Activated naive CD8-positive, alpha-beta T cell treated with anti-CD3 and anti-CD28 coated beads for 36 hours (primary cell): ENCODE data around the gene PTPRN2. TPM values are rescaled to one million over a fixed set of nuclear protein-coding genes. Genes with fewer than 3 reads are reported as not detected.
"Not testable (repeated sequence)": the region's sequence is repeated elsewhere in the genome, so short reads cannot be mapped to it uniquely, and the experiment has no call there.

Experiments
- DNase-seq: peaks from one replicate; pipeline ENCODE4 v3.0.0; 2021
- H3K27ac Mint-ChIP-seq: one replicate; pipeline ENCODE4 v1.8.0; 2022; ENCODE audit warnings: mild to moderate bottlenecking, moderate library complexity, mixed read lengths
- H3K27me3 Mint-ChIP-seq: one replicate; pipeline ENCODE4 v1.8.0; 2022; ENCODE audit warnings: mild to moderate bottlenecking, mixed read lengths
- H3K36me3 Mint-ChIP-seq: one replicate; pipeline ENCODE4 v1.8.0; 2021; ENCODE audit warnings: mild to moderate bottlenecking, mixed read lengths
- H3K4me1 Mint-ChIP-seq: one replicate; pipeline ENCODE4 v1.8.0; 2021; ENCODE audit warnings: mixed read lengths
- H3K4me3 Mint-ChIP-seq: one replicate; pipeline ENCODE4 v1.8.0; 2022; ENCODE audit warnings: mild to moderate bottlenecking, moderate library complexity, mixed read lengths
- H3K9me3 Mint-ChIP-seq: one replicate; pipeline ENCODE4 v1.8.0; 2022; ENCODE audit warnings: mixed read lengths
- total RNA-seq, 2 experiments: library from RNA; stranded (reverse); gene quantifications; one replicate each; pipeline ENCODE4 v1.2.3, GENCODE V29; 2021

Gene PTPRN2
- total RNA-seq, 2 experiments from 2014 or later, result 0.72 to 0.74 TPM

- Mint-ChIP-seq H3K27me3 (peaks cover 23% of the 10 kb centered on the region), H3K27ac (no peak overlapping the region), H3K36me3 (no peaks in the 10 kb centered on the region), H3K4me3 (no peak overlapping the region), H3K9me3 (peaks cover 8% of the 10 kb centered on the region), H3K4me1 (no peaks in the 10 kb centered on the region)
- DNase-seq, result no peak
Observed at GRCh38 chr7:158209435-158209834, 378.2 kb downstream of the PTPRN2 start.

- no peak overlapping the region for H3K27ac Mint-ChIP-seq
- H3K4me3 Mint-ChIP-seq, result no peak overlapping the region
- peaks cover 43% of the 10 kb centered on the region for H3K27me3 Mint-ChIP-seq
- H3K36me3 Mint-ChIP-seq, result no peaks in the 10 kb centered on the region
- peaks cover 8% of the 10 kb centered on the region for H3K9me3 Mint-ChIP-seq
- no peaks in the 10 kb centered on the region for H3K4me1 Mint-ChIP-seq
- DNase-seq, result no peak
Observed at GRCh38 chr7:158206341-158206740, 381.3 kb downstream of the PTPRN2 start.

- H3K4me3 Mint-ChIP-seq, result no peak overlapping the region
- H3K36me3 Mint-ChIP-seq, result no peaks in the 10 kb centered on the region
- peaks cover 4% of the 10 kb centered on the region for H3K9me3 Mint-ChIP-seq
- H3K27me3 Mint-ChIP-seq, result peaks cover 48% of the 10 kb centered on the region
- DNase-seq, result no peak
- H3K4me1 Mint-ChIP-seq, result no peaks in the 10 kb centered on the region
- no peak overlapping the region for H3K27ac Mint-ChIP-seq
Observed at GRCh38 chr7:158204453-158204852, 383.2 kb downstream of the PTPRN2 start.

DNA sequence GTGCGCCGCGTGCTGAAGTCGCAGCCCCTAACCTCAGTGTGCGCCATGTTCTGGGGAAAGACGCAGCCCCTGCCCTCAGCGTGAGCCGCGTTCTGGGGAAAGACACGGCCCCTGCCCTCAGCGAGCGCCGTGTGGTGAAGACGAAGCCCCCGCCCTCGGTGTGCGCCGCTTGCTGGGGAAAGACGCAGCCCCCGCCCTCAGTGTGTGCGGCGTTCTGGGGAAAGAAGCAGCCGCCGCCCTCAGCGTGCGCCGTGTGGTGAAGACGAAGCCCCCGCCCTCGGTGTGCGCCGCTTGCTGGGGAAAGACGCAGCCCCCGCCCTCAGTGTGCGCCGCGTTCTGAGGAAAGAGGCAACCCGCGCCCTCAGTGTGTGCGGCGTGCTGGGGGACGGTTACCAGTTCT lies 383.7 kb downstream of the PTPRN2 start:
- H3K27ac Mint-ChIP-seq, H3K9me3 Mint-ChIP-seq, DNase-seq, H3K36me3 Mint-ChIP-seq, H3K4me3 Mint-ChIP-seq, H3K4me1 Mint-ChIP-seq: not testable (repeated sequence)
- H3K27me3 Mint-ChIP-seq, result peaks cover 44% of the 10 kb centered on the region

DNA sequence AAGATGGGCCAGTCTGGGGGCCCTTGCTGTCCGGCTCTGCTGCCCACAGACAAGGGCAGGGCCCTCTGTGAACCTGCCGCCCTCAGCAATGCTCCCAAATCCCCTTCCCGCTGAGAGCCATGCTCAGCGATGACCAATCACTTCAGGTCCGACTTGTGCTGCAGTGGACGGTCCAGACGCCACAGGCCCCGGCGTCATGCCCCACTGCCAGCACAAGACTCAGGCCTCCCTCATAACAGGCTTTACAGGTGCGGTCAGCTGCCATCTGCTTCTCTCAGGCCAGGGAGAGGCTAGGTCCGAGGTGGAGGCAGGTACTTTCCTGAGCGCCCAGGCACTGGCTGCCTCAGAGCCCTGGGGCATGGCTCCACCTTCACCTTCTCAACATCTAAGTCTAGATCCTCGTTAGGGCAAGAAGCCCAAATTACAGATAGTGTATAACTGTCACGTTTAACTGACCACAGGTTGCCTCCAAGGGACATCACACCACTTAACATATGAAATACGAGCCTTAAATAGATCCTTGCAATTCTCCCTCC lies 393.2 kb downstream of the PTPRN2 start:
- no peak overlapping the region for H3K27ac Mint-ChIP-seq
- no peak for DNase-seq
- no peaks in the 10 kb centered on the region for H3K36me3 Mint-ChIP-seq
- H3K27me3 Mint-ChIP-seq, result peaks cover 4% of the 10 kb centered on the region
- H3K4me1 Mint-ChIP-seq, result no peaks in the 10 kb centered on the region
- H3K9me3 Mint-ChIP-seq, result peaks cover 6% of the 10 kb centered on the region
- H3K4me3 Mint-ChIP-seq, result no peak overlapping the region

DNA sequence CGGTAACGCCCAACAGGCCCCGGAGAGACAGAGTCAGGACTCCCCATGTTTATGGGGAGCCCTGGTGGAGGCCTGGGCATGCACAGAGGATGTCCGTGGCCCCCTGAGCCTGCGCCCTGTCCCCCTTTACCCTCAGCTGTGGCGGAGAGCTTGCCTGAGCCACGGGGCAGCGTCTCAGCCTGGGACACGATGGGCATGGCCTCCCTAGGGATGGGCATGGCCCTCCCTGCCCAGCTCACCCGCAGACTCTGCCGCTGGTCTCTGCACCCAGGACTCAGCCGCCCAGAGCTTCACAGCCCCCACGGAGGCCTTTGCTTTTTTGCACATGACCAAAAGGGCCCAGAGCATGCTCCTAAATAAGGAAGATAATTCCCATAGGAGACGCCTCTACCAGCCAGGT lies 394.2 kb downstream of the PTPRN2 start:
- H3K4me1 Mint-ChIP-seq, result no peaks in the 10 kb centered on the region
- H3K36me3 Mint-ChIP-seq, result no peaks in the 10 kb centered on the region
- H3K9me3 Mint-ChIP-seq, result peaks cover 6% of the 10 kb centered on the region
- peaks cover 4% of the 10 kb centered on the region for H3K27me3 Mint-ChIP-seq
- no peak for DNase-seq
- H3K27ac Mint-ChIP-seq, result no peak overlapping the region
- H3K4me3 Mint-ChIP-seq, result no peak overlapping the region

- Mint-ChIP-seq H3K4me1 (no peaks in the 10 kb centered on the region), H3K4me3 (no peak overlapping the region), H3K27me3 (peaks cover 4% of the 10 kb centered on the region), H3K9me3 (peaks cover 6% of the 10 kb centered on the region), H3K27ac (no peak overlapping the region), H3K36me3 (no peaks in the 10 kb centered on the region)
- no peak for DNase-seq
Observed at GRCh38 chr7:158192956-158193355, 394.7 kb downstream of the PTPRN2 start.

- H3K4me1 Mint-ChIP-seq, result no peaks in the 10 kb centered on the region
- H3K27ac Mint-ChIP-seq, result no peak overlapping the region
- no peak for DNase-seq
- H3K36me3 Mint-ChIP-seq, result no peaks in the 10 kb centered on the region
- peaks cover under 1% of the 10 kb centered on the region for H3K27me3 Mint-ChIP-seq
- H3K9me3 Mint-ChIP-seq, result peaks cover 6% of the 10 kb centered on the region
- no peak overlapping the region for H3K4me3 Mint-ChIP-seq
Observed at GRCh38 chr7:158192184-158192835, 395.3 kb downstream of the PTPRN2 start.

DNA sequence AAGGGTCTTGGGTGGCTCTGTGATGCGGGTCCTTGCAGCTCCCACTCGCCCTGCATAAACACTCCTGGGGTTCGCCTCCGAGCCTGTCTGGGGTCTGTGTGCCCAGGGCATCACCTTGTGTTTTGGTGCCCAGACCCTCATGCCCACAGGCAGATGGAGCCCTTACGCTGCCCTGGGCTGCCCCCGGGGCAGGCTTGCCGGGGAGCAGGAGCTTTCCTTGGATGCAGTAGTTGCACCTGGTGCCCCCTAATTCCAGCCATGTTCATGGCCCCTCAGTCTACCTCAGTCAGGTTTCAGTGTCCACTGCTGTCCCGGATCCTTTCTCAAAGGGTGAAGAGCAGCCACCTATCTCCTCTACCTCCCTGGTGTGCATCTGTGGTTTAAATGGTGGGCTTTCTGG lies 396.0 kb downstream of the PTPRN2 start:
- Mint-ChIP-seq H3K27ac (no peak overlapping the region), H3K4me3 (no peak overlapping the region), H3K4me1 (no peaks in the 10 kb centered on the region), H3K9me3 (peaks cover 6% of the 10 kb centered on the region), H3K36me3 (no peaks in the 10 kb centered on the region), H3K27me3 (no peaks in the 10 kb centered on the region)
- DNase-seq, result no peak

- Mint-ChIP-seq H3K9me3 (peaks cover 4% of the 10 kb centered on the region), H3K27me3 (peaks cover under 1% of the 10 kb centered on the region), H3K4me3 (no peak overlapping the region), H3K36me3 (no peaks in the 10 kb centered on the region), H3K27ac (no peak overlapping the region), H3K4me1 (no peaks in the 10 kb centered on the region)
- no peak for DNase-seq
Observed at GRCh38 chr7:158190756-158191155, 396.9 kb downstream of the PTPRN2 start.

GRCh38 chr7:158188676-158189075 lies 398.9 kb downstream of the PTPRN2 start:
- Mint-ChIP-seq H3K36me3 (no peaks in the 10 kb centered on the region), H3K4me3 (no peak overlapping the region)

DNA sequence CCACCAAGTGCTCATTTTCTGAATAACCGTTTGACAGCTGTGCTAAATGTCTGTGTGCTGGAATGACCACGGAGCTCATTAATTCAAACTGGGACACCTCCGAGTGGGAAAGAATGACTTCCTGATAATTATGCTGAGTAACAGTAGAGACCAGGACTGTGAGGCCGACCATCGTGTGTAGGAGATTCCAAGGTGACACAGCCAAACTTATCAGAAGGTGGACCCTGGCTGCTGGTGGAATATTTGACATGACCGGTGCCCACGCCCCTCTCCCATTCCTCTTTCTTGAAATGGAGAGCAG lies 400.0 kb downstream of the PTPRN2 start:
- H3K4me1 Mint-ChIP-seq, result no peaks in the 10 kb centered on the region
- H3K9me3 Mint-ChIP-seq, result peaks cover 2% of the 10 kb centered on the region
- H3K36me3 Mint-ChIP-seq, result no peaks in the 10 kb centered on the region
- no peak for DNase-seq
- H3K4me3 Mint-ChIP-seq, result no peak overlapping the region
- H3K27me3 Mint-ChIP-seq, result peaks cover 8% of the 10 kb centered on the region
- no peak overlapping the region for H3K27ac Mint-ChIP-seq

More at GRCh38 chr7:158188676-158189075, 398.9 kb downstream of the PTPRN2 start:
- no peak for DNase-seq
- Mint-ChIP-seq H3K27me3 (peaks cover 8% of the 10 kb centered on the region), H3K9me3 (no peaks in the 10 kb centered on the region), H3K4me1 (no peaks in the 10 kb centered on the region), H3K27ac (no peak overlapping the region)

DNA sequence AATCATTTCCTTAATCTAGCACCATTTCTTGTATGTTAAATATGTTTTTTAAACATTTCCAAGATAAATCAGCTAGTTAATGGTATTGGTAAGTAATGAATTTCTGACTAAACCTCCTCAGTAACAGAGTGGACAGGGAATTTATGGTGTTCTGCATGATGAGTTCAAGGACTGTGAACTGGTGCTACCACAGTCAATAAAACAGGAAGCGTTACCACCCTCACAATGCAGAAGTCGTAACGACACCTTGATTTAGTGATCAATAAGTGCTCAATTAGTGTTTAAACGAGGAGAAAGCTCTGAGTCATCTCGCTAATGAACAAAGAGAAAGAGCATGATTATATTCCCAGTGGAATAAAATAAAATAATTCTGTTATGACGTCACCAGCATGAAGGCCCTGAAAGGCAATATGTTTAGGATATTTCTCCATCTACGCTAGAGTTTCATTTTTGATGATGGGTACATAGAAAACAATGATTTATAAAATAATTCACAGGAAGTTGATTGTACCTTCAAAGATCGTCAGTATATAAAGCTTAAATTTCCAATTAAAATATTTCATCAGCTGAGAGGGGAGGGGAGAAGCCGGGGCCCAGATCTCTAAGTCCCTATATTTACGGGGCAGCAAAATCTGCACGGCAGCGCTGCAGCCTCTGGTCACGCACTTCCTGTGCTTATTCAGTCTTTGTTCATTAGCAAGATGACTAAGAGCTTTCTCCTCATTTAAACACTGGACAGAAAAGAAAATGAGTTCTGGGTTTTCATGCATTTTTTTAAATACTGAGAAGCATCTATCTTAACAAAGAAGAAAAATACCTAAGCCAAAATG lies 400.5 kb downstream of the PTPRN2 start:
- Mint-ChIP-seq H3K9me3 (peaks cover 5% of the 10 kb centered on the region), H3K27me3 (peaks cover 11% of the 10 kb centered on the region), H3K27ac (no peak overlapping the region), H3K36me3 (no peaks in the 10 kb centered on the region), H3K4me3 (no peak overlapping the region), H3K4me1 (no peaks in the 10 kb centered on the region)
- DNase-seq, result no peak

DNA sequence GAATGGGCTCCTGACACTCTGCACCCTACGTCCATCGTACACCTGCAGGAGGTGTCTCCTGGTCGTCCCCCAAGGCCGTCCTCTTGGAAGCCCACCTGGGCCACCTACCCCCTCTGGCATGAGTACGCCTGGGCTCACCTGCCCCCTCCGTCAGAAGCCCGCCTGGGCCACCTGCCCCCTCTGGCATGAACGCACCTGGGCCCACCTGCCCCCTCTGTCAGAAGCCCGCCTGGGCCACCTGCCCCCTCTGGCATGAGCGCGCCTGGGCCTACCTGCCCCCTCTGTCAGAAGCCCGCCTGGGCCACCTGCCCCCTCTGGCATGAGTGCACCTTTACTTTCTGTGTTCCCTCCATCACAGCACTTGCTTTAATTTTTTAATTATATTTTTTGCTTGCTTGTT lies 401.2 kb downstream of the PTPRN2 start:
- H3K9me3 Mint-ChIP-seq, result peaks cover 5% of the 10 kb centered on the region
- no peaks in the 10 kb centered on the region for H3K36me3 Mint-ChIP-seq
- DNase-seq, result no peak
- H3K4me1 Mint-ChIP-seq, result no peaks in the 10 kb centered on the region
- H3K4me3 Mint-ChIP-seq, result no peak overlapping the region
- H3K27me3 Mint-ChIP-seq, result peaks cover 11% of the 10 kb centered on the region
- no peak overlapping the region for H3K27ac Mint-ChIP-seq

DNA sequence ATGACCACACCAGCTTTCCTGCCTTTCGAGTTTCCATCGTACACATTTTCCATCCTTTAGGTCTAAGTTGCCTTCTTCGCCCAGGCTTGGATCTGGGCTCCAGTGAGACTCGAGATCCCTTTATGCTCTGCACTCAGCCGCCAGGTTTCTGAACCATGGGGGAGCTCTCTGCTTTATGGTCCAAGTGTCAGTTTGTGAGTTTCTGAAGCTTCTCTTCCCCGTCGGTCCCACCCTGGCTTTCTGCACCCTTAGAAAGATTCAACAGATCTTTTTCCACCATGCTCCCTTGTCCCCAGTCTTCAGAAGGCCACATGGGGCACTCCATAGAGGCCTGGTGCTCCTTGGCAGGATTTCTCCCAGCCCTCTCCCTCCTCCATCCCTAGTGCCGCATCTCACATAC lies 402.0 kb downstream of the PTPRN2 start:
- no peak overlapping the region for H3K27ac Mint-ChIP-seq
- H3K9me3 Mint-ChIP-seq, result peaks cover 5% of the 10 kb centered on the region
- no peaks in the 10 kb centered on the region for H3K4me1 Mint-ChIP-seq

DNA sequence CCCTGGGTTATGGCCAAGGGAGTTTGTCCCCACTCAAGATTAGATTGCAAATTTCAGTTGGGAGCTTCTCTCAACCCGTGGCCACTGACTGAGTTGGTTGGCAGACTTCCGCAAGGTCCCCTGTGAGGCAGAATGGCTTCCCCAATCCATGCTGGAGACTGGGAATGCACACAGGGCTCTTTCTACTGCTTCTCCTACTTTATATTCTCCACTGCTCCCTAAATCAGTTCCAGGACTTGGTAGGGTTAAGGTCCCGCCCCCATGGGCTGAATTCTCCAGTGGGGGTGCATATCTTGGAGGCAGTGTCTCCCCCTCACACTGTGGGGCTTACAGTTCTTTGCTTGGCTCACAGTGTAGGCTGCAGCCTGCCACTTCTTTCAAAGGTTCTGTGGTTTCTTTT lies 404.2 kb downstream of the PTPRN2 start:
- Mint-ChIP-seq H3K36me3 (no peaks in the 10 kb centered on the region), H3K4me3 (no peak overlapping the region), H3K4me1 (no peaks in the 10 kb centered on the region), H3K9me3 (peaks cover 5% of the 10 kb centered on the region), H3K27ac (no peak overlapping the region), H3K27me3 (peaks cover 11% of the 10 kb centered on the region)
- no peak for DNase-seq

More for the DNA sequence above, 402.0 kb downstream of the PTPRN2 start:
- H3K4me3 Mint-ChIP-seq, result no peak overlapping the region
- H3K27me3 Mint-ChIP-seq, result peaks cover 11% of the 10 kb centered on the region
- DNase-seq, result no peak
- H3K36me3 Mint-ChIP-seq, result no peaks in the 10 kb centered on the region
